Measurements from ENCODE around the gene ETFRF1.

ETFRF1 gene

GRCh38 chr12:25186038-25186787 lies 8.8 kb upstream of the ETFRF1 start:
- H3K4me3 ChIP-seq (ENCODE audit: low read length) = peak overlapping the region; percentile 36; the same call in 1 of the 2 replicates
- no peak overlapping the region for H3K27ac ChIP-seq (ENCODE audit: low read length)
- peaks cover 12% of the 10 kb centered on the region for H3K4me1 ChIP-seq (ENCODE audit: low read length)
- no peaks in the 10 kb centered on the region for H3K27me3 ChIP-seq (replicated peaks; ENCODE audit: insufficient read depth, low read length)
- DNase-seq = peak; percentile 26
- H3F3A ChIP-seq (ENCODE audit: insufficient read depth, low read length) = peaks cover 5% of the 10 kb centered on the region; the same call in 1 of the 2 replicates
- peak overlapping the region; percentile 11 for H2AFZ ChIP-seq (ENCODE audit: low read length)
- no peaks in the 10 kb centered on the region for H3K9me2 ChIP-seq (replicated peaks; ENCODE audit: insufficient read depth, low read length)
- TF ChIP-seq EZH2phosphoT487 (IDR thresholded peaks at IDR 0.05; ENCODE audit: low read length) = no peak
- no peak for TF ChIP-seq EZH2 (optimal IDR thresholded peaks at IDR 0.05; ENCODE audit: low read depth, low read length)
- TF ChIP-seq CTCF (IDR thresholded peaks at IDR 0.05; ENCODE audit: low read length) = no peak
- H3K36me3 ChIP-seq (replicated peaks; ENCODE audit: insufficient read depth, low read length) = no peaks in the 10 kb centered on the region
- H4K20me1 ChIP-seq (ENCODE audit: insufficient read depth, low read length) = no peaks in the 10 kb centered on the region
- H3K9ac ChIP-seq (ENCODE audit: low read length) = peak overlapping the region; percentile 0; the same call in 1 of the 2 replicates
- H3K4me2 ChIP-seq (ENCODE audit: low read depth, low read length) = peak overlapping the region; percentile 62
- H3K79me2 ChIP-seq (ENCODE audit: low read length) = no peaks in the 10 kb centered on the region
- H3K9me3 ChIP-seq (replicated peaks; ENCODE audit: insufficient read depth, low read length) = no peaks in the 10 kb centered on the region

DNA sequence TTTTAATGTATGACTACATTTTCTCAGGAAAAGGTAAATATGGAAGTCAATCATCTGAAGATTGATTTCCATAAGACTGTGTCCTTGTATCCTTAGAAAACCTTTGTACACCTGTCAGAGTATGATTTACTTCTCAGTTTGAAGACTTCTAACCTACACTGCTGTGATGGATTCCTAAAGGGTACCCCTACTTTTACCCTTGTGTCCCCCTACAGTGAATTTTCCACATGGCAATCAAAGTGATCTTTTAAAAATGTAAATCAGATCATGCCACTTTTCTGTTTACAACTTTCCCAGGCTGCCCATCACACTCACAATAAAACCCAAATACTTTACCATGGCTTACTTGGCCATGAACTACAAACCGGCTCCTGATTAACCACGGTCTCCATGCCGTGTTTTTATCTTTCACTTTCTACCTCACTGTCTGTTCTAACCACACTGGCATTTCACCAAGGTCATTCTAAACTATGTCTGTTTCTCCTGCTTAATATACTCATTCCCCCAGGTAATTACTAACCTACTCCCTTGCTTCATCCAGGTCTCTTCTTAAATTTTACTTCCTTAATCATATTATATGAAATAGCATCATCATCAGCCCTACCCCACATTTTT lies 8.1 kb upstream of the ETFRF1 start:
- no peaks in the 10 kb centered on the region for H3K27me3 ChIP-seq (replicated peaks; ENCODE audit: insufficient read depth, low read length)
- no peak overlapping the region for H3K27ac ChIP-seq (ENCODE audit: low read length)
- H2AFZ ChIP-seq (ENCODE audit: low read length) = peak overlapping the region; percentile 11
- no peaks in the 10 kb centered on the region for H3K36me3 ChIP-seq (replicated peaks; ENCODE audit: insufficient read depth, low read length)
- H3K9me3 ChIP-seq (replicated peaks; ENCODE audit: insufficient read depth, low read length) = no peaks in the 10 kb centered on the region
- no peaks in the 10 kb centered on the region for H4K20me1 ChIP-seq (ENCODE audit: insufficient read depth, low read length)
- peak overlapping the region; percentile 62 for H3K4me2 ChIP-seq (ENCODE audit: low read depth, low read length)
- H3K9me2 ChIP-seq (replicated peaks; ENCODE audit: insufficient read depth, low read length) = no peaks in the 10 kb centered on the region
- DNase-seq = peak; percentile 74
- H3F3A ChIP-seq (ENCODE audit: insufficient read depth, low read length) = peaks cover 5% of the 10 kb centered on the region; the same call in 1 of the 2 replicates
- peak overlapping the region; percentile 36; the same call in 1 of the 2 replicates for H3K4me3 ChIP-seq (ENCODE audit: low read length)
- peaks cover 12% of the 10 kb centered on the region for H3K4me1 ChIP-seq (ENCODE audit: low read length)
- H3K9ac ChIP-seq (ENCODE audit: low read length) = peak overlapping the region; percentile 0; the same call in 1 of the 2 replicates
- no peak for TF ChIP-seq EZH2phosphoT487 (IDR thresholded peaks at IDR 0.05; ENCODE audit: low read length)
- no peak for TF ChIP-seq CTCF (IDR thresholded peaks at IDR 0.05; ENCODE audit: low read length)
- no peak for TF ChIP-seq EZH2 (optimal IDR thresholded peaks at IDR 0.05; ENCODE audit: low read depth, low read length)
- H3K79me2 ChIP-seq (ENCODE audit: low read length) = no peaks in the 10 kb centered on the region

- H3K36me3 ChIP-seq (replicated peaks; ENCODE audit: insufficient read depth, low read length) = no peaks in the 10 kb centered on the region
- no peaks in the 10 kb centered on the region for H4K20me1 ChIP-seq (ENCODE audit: insufficient read depth, low read length)
- H3K4me2 ChIP-seq (ENCODE audit: low read depth, low read length) = no peak overlapping the region
- no peaks in the 10 kb centered on the region for H3K9me2 ChIP-seq (replicated peaks; ENCODE audit: insufficient read depth, low read length)
- H3K4me1 ChIP-seq (ENCODE audit: low read length) = peaks cover 12% of the 10 kb centered on the region
- no peaks in the 10 kb centered on the region for H3K79me2 ChIP-seq (ENCODE audit: low read length)
- TF ChIP-seq EZH2 (optimal IDR thresholded peaks at IDR 0.05; ENCODE audit: low read depth, low read length) = no peak
- no peak for TF ChIP-seq EZH2phosphoT487 (IDR thresholded peaks at IDR 0.05; ENCODE audit: low read length)
- no peak for TF ChIP-seq CTCF (IDR thresholded peaks at IDR 0.05; ENCODE audit: low read length)
- no peak overlapping the region for H3K9ac ChIP-seq (ENCODE audit: low read length)
- no peak overlapping the region for H2AFZ ChIP-seq (ENCODE audit: low read length)
- no peak overlapping the region for H3K27ac ChIP-seq (ENCODE audit: low read length)
- no peaks in the 10 kb centered on the region for H3K9me3 ChIP-seq (replicated peaks; ENCODE audit: insufficient read depth, low read length)
- no peak overlapping the region for H3K4me3 ChIP-seq (ENCODE audit: low read length)
- H3F3A ChIP-seq (ENCODE audit: insufficient read depth, low read length) = peaks cover 5% of the 10 kb centered on the region; the same call in 1 of the 2 replicates
- no peak for DNase-seq
- no peaks in the 10 kb centered on the region for H3K27me3 ChIP-seq (replicated peaks; ENCODE audit: insufficient read depth, low read length)
Observed at GRCh38 chr12:25187781-25188180, 7.3 kb upstream of the ETFRF1 start.
